GM21367 (cell line): Measurements from ENCODE around the gene GPT2.
A peak's percentile ranks its signal among the peaks of the same experiment; 100 is the strongest.

Experiments
- ATAC-seq: cut with Tn5 transposase; IDR thresholded peaks from one replicate; pipeline ENCODE4 v1.9.1; 2021; ENCODE audit not compliant: unreplicated experiment

GPT2 gene, protein sequence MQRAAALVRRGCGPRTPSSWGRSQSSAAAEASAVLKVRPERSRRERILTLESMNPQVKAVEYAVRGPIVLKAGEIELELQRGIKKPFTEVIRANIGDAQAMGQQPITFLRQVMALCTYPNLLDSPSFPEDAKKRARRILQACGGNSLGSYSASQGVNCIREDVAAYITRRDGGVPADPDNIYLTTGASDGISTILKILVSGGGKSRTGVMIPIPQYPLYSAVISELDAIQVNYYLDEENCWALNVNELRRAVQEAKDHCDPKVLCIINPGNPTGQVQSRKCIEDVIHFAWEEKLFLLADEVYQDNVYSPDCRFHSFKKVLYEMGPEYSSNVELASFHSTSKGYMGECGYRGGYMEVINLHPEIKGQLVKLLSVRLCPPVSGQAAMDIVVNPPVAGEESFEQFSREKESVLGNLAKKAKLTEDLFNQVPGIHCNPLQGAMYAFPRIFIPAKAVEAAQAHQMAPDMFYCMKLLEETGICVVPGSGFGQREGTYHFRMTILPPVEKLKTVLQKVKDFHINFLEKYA

DNA sequence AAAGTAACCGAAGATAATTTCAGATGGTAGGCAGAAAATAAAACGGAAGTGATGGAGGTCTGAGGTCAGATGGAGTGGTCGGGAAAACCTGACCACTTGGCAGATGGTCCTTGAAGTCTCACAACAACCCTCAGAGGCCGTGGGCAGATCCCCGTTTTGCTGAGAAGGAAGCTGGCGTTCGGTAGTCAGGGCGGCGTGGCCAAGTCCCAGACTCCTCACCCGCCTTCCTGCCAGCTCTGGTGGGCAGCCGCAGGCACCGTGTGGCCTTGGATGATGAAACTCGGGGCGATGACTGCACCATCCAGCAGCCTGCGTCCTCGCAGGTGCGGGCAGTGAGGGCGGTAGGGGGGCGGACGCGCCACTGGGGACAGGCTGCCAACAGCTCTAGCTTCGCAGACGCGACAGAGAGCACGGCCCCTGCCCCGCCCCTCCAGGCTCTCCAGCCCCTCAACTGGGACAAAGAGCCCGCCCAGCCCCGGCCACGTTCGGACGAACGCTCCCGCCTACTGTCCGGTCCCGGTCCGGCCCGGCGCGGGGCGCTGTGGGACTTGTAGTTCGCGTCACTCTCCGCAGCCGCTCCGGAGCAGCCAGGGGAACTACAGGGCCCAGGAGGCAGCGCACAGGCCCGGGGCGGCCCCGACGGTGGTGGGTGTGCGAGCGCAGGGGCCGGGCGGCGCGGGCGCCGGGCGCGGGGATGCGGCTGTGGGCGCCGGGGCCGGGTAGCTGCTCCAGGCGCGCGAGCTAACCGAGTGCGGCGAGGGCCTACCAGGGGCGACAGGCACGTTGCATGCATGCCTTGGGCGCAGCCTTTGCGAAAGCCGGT is at the start of gene GPT2:
GPT2 (plus strand) TSS at position 673 of the 823 bp plus-strand sequence. CDS start 354 bp downstream, outside the sequence.
- peak; percentile 98 for ATAC-seq

DNA sequence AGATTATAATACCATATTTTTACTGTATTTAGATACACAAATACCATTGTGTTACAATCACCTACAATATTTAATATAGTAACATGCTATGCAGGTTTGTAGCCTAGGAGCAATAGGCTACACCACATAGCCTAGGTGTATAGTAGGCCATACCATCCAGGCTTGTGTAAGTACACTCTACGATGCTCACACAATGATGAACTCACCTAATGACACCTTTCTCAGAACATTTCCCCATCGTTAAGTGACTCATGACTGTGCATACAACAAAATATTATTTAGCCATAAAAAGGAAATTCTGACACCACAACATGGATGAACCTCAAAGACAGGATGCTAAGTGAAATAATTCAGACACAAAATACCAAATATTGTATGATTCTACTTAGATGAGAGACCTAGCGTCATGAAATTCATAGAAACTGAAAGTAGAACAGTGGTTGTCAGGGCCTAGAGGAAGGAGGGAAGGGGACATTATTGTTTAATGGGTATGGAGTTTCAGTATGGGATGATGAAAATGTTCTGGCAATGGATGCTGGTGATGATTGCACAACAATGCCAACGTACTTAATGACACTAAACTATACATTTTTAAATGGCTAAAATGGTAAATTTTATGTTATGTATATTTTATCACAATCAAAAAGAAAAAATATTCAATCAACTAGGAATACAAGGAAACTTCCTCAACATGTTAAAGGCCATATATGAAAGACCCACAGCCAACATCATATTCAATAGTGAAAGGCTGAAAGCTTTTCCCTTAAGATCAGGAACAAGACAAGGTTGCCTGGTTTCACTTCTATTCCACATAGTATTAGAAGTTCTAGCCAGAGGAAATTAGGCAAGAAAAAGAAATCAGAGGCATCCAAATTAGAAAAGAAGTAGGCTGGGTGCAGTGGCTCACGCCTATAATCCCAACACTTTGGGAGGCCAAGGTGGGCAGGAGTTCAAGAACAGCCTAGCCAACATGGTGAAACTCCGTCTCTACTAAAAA is 47.3 kb upstream of the GPT2 start:
- no peak for ATAC-seq

DNA sequence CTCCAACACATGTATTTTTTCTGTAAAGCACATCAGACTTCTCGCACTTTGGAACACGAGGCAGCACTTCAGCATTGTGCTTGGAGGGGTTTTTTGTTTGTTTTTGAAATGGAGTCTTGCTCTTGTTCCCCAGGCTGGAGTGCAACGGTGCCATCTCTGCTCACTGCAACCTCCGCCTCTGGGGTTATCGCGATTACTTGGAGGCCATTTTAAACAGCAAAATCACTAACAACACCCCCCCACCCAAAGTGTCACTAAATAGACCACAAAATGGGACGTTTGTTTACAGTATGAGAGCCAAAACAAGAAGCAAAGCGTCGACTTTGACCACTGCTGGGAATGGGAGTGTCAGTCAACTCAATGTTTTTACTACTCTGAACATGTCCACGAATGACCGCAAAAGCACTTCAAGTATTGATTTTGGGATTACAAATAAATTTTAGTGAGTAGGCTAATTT is 44.1 kb upstream of the GPT2 start:
- no peak for ATAC-seq

DNA sequence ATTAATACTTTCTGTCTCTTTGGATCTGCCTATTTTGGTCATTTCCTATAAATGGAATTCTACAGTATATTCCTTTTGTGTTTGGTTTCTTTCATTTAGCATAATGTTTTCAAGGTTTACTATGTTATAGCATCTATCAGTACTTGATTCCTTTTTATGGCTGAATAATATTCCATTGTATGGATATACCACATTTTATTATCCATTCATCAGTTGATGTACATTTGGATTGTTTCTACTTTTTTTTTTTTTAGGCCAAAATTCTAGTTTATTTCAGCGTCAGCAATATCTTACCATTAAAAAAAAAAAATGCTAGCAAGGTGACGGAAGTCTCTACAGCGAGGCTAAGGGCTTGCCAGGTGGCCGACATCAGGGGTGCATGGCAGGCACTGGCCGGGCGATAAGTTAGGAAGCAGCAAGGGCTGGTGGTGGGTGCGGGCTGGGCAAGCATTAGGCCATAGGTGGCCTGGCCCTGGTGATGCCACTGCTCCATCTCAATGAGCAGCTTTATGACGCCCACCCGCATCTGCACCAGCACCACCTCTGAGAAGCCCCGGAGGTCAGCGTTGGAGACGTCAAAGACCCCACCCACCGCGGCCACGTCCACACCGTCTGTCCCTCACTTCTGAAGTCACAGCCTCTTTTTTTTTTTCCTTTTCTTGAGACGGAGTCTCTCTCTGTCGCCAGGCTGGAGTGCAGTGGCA is 41.8 kb upstream of the GPT2 start:
- no peak for ATAC-seq

DNA sequence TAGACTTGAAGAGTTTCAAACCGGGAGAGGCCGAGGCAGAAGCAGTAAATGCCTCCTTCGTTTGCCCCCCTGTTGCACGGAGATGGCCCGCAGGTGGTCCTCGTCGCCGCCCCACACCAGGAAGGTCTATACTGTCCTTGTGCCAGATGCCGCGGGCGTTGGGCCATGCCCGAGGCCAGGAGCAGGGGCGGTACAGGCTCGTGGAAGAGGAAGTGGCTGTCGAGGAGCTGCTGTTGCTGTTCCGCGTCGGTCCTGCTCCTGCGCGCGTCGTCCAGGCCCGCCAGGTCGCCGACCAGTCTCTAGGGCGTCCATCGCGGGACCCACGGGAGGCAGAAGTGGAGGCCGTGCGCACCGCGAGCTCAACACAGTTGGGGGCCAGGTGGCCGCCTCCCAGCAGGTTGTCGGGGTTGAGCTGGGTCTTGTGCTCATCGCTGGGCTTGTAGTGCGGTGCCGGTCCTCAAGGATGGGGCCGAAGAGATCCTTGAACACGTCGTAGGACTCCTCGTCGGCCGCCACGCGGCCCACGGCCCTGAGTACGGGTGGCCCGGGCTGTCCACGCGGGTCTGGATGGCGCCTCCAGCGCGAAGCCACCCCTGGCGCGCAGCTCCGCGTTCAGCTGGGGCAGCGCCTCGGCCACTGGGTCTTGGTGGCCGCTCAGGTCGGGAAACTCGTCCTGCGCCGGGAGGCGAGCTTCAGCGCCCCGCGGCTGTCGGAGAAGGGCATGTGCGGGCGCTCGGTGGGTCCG is 40.1 kb upstream of the GPT2 start:
- ATAC-seq: no peak

DNA sequence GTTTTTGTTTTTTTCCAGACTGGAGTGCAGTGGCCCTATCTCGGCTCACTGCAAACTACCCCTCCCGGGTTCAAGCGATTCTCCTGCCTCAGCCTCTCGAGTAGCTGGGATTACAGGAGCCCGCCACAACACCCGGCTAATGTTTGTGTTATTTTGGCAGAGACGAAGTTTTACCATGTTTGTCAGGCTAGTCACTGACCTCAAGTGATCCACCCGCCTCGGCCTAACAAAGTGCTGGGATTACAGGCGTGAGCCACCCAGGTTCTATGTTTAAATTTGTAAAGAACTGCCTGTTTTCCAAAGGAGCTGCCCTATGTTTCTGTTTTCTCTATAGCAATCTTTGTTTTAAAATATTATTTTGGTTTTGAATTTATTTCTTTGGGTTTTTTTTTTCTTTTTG is 39.4 kb upstream of the GPT2 start:
- ATAC-seq: no peak

DNA sequence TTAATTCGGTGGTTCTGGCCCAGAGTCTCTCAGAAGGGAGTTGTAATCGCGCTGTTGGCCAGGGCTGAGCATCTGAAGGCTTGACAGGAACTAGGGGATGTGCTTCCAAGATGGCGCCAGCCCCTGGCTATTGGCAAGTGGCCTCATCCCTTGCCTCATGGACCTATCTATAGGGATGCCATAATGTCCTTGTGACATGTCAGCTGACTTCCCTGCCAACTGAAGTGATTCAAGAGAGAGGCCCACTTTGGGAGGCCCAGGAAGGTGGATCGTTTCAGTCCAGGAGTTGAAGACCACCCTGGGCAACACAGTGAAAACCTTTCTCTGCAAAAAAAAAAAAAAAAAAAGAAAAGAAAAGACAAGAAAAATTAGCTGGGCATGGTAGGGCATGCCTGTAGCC is 38.2 kb upstream of the GPT2 start:
- ATAC-seq: no peak

DNA sequence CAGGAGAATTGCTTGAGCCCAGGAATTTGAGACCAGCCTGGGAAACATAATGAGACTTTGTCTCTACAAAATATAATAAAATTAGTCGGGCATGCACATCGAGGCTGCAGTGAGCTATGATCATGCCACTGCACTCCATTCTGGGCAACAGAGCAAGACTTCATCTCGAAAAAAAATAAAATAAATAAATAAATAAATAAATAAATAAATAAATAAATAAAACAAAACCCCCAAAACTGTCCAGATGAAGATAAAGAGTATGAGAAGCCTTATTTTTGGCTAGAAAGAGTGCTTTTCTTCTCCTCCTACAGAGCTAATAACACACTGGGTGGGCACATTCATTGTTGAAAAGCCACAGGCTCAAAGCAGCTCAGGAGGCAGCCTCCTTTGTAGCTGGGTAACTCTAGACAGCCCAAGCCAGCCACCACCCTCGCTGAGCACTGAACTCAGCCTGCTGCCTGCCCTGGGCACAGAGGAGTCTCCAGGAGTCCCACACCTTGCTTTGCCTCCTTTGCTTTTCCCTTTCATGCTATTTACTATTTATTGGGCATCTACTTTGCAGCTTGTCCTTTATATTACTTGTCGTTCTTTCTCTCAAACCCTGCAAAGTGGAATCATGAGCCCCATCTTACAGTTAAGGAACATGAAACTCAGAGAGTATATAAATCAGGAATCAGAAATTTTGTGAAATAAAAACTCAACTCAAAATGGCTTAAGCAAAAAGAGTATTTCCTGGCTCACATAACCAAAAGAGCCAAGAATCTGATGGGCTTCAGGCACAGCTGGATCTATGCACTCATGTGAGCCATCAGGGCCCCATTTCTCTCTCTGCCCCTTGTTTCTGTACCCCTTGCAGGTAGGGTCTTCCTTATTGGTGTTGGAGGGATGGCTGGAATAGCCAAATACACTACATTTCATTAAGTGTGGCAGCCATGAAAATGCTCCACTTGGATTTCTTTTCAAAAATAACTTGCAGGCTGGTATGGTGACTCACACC is 35.1 kb upstream of the GPT2 start:
- ATAC-seq: no peak

DNA sequence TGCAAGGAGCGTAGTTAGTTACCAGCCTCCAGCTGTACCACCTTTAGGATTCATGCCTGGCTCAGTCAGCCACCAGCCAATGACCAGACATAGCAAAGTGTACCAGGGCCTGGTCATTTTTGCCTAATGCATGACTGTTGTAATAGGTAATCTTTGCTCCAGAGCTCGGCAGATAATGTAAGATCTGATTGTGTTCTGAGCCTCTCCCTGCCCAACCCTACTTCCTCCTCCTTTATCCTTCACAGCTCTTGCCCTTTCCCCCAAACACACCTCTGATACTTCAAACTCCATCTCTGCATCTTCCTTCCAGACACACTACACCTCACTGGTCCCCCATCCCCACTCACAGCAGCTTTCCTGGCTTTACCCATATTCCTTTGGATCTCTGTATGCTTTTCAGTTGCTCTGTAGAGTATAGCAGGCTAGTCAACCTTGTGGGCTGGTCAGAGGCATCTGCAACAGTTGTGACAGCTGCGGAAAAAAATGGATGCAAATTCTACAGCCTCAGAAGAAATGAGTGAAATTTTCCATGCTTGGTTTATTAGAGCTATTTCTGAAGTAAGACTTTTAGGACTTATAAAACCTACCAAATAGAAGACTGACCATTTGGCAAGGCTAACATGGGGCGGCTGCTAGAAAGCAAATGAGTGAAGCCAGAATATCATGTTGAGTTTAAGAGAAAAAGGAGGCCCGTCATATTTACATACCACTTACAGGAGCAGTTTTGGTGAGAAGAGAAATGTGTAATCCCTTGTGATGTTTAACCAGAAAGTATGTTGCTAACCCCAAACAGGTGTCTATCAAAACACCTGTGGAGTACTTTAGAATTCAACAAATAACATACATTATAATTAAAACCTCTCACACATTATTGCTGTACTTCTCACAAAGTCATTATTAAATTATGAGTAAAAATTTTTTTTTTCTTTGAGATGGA is 33.3 kb upstream of the GPT2 start:
- no peak for ATAC-seq

DNA sequence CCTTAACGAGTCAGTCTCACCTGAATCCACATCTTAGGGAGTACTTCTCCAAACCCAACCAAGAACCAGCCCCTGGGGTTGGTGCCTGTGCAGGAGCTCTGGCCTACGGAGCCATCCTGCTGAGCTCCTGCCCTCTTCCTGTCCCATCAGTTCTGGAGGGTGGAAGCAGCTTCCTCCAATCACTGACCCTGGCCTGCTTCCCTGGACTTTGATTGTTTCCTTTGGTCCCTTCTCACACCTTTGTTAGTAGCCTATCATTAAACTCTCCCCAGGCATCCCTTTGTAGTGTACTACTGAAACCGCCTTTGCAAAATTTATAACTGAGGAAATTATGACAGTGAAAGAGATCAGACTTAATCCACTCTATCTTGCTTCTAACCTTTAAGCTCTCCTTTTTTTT is 32.0 kb upstream of the GPT2 start:
- ATAC-seq: no peak

DNA sequence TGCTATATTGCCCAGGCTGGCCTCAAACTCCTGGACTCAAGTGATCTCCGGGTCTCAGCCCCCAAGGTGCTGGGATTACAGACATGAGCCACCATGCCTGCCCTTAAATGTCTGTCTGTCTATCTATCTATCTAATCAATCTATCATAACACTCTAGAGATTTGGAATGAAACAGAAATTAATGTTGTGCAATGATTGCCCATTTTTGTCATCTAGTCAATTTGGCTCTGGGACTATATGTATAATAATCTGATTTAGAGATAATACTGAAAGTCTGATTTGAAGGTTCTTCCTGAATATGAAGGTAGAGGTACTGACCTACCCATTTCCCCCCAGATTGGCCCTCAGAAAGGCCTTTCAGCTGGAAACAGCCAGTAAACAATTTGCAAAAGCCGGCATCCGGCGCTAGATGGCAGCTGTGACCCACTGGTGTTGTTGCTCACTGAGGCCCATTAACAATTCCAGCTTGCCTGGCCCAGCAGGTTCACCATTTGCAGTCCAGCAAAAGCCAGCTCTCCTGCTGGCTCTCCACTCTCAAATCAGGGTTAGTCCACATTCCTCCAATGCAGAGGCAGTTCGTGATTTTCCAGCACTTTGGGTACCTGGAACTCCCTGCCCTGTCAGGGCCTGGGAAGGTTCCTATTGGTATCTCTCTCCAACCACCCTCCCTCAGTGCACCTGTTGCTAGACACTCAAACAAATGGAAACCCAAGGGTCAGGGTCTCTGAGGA is 30.3 kb upstream of the GPT2 start:
- no peak for ATAC-seq

DNA sequence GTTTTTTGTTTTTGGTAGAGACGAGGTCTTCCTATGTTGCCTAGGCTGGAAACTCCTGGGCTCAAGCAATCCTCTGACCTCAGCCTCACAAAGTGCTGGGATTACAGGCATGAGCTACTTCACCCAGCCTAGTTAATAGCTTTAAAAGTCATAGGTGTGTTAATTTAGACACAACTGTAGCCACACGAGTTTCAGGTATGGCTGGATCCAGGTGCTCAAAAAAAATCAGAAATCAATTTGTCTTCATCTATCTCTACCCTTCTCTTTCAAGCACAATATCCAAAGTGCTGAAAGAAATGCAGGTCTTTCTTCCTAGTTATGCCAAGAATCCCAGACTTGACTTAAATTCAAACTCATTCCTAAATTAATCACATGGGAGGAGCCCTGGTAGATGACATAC is 29.3 kb upstream of the GPT2 start:
- no peak for ATAC-seq

DNA sequence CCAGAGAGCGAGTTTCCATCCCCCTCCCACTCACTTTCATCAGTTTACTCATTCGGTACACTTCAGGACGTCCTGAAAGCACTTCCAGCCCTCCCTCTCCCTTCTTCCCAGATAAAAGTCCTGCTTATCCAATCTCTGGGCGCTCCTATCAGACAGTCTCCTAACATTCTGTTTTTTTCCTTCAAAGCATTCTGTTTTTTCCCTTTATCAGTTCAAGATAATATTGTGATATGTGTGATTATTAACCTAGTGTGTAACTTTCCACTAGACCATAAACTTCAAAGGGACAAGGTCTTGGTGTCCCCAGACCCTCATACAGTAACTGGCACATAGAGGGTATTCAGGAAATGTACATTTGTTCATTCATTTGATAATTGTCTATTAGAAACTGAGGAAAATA is 28.8 kb upstream of the GPT2 start:
- ATAC-seq: no peak

DNA sequence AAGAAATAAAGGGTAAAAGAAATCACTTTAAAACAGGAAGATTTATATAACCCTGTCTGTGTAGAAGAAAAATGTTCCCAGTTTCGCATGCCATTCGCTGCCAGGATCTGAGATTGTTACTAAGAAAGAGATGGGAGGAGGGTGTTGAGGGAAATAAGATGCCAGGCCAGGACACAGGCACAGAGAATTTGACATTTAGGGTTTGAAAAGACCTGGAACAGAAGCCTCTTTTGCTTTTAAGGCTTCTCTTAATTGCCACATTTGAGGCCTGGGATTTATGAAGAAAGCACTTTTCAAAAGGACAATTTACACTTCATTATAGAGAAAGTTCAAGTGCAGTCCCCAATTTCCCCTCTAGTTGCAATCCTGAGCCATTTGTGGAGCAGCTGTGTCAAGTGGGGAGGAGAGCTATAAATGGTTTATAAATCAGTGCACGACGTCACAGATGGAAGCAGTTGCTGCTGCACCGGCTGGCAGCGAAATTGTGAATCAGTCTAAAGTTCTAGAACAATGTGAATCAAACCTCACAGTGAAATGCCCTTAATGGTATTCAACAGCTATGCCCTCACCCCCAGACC is 26.7 kb upstream of the GPT2 start:
- no peak for ATAC-seq

DNA sequence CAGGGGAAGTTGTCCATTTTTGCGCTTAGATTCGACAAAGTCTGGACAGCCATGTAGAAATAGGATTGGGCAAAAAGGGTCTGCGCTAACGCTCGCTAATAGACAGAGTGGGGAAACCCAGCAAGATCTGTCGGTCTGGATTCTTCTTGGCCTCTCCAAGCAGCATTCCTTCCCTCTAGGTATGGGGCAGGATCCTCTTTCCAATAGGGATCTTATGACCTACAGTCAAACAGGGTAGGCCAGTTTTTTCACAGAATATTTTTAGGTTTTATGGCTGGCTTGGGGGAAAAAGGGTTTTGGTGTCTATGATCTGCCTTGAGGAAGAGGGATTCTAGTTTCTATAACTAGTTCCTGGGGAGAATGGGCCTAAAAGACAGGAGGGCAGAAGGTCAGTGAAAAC is 26.0 kb upstream of the GPT2 start:
- no peak for ATAC-seq

DNA sequence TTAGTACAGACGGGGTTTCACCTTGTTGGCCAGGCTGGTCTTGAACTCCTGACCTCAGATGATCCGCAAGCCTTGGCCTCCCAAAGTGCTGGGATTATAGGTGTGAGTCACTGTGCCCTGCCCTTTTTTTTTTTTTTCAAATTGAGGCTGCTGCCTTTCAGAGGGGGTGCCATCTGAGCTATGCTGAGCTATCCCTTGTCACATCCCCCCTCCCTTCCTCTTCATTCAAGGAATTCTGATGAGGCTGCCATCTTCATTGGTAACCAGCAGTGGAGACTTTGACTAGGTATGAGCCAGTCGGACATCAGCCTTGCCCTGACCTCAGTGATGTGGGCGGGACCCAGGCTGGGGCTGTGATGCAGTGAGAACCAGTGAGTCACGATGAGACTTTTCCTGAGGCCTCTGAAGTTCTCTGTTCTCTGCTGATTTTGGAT is 24.4 kb upstream of the GPT2 start:
- ATAC-seq: no peak
